Midbrain (tissue), 1 donor: Measurements from ENCODE around the gene HIPK2.

Experiments used
- DNase-seq: peaks from one replicate; lab custom pipeline; 2025; lab: John Stamatoyannopoulos, UW

HIPK2 gene

GRCh38 chr7:139783647-139784385 is 6.0 kb upstream of the HIPK2 start:
- DNase-seq: no peak

- no peak for DNase-seq
These were observed 5.1 kb upstream of the HIPK2 start for GRCh38 chr7:139782932-139783331.

GRCh38 chr7:139777133-139777891 is 486 bp downstream of the HIPK2 start:
- DNase-seq: no peak

GRCh38 chr7:139776486-139777132 is 1.2 kb downstream of the HIPK2 start:
- DNase-seq: no peak

DNA sequence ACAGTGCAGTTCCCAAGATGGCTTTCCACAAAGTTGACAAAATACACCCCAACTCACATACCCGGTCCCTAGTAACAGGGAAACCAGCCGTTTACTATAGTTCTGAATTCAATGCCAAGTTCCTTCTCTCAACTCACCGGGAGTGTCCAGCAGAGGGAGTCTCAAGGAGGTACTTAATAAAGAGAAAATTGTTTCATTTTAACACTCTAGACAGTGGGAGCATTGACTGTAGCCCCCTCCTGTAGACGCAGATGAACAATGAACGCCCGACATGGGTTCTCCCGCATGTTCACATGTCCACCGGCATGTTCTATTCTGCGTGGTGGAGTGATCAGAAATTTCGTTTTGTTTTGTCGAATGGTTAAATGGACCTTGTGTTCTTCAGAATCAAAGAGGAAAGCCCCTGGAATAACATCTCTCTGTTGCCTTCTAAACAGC is 1.9 kb downstream of the HIPK2 start:
- DNase-seq: peak; percentile 82

DNA sequence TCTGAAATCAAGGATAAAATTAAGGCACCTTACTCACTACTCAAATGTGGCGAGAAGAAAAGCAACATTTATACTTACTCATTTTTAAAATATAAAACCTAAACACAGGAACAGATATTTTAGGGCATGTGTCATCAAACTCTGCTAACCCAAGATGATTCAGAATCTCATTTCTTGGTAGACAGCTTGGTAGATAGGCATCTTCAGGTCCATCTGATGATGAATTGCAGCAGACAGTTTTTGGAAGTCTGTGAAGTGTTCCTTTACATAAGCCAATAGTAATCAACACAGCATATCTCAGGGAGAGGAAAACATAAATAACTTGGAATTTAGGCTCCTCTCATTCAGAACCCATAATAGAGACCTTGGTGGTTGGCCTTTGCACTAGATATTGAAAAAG is 3.4 kb downstream of the HIPK2 start:
- DNase-seq: no peak

GRCh38 chr7:139773371-139773770 is 4.4 kb downstream of the HIPK2 start:
- no peak for DNase-seq

- DNase-seq: no peak
These were observed 4.9 kb downstream of the HIPK2 start for GRCh38 chr7:139772873-139773272.

- DNase-seq: no peak
These were observed 5.7 kb downstream of the HIPK2 start for GRCh38 chr7:139772115-139772514.

DNA sequence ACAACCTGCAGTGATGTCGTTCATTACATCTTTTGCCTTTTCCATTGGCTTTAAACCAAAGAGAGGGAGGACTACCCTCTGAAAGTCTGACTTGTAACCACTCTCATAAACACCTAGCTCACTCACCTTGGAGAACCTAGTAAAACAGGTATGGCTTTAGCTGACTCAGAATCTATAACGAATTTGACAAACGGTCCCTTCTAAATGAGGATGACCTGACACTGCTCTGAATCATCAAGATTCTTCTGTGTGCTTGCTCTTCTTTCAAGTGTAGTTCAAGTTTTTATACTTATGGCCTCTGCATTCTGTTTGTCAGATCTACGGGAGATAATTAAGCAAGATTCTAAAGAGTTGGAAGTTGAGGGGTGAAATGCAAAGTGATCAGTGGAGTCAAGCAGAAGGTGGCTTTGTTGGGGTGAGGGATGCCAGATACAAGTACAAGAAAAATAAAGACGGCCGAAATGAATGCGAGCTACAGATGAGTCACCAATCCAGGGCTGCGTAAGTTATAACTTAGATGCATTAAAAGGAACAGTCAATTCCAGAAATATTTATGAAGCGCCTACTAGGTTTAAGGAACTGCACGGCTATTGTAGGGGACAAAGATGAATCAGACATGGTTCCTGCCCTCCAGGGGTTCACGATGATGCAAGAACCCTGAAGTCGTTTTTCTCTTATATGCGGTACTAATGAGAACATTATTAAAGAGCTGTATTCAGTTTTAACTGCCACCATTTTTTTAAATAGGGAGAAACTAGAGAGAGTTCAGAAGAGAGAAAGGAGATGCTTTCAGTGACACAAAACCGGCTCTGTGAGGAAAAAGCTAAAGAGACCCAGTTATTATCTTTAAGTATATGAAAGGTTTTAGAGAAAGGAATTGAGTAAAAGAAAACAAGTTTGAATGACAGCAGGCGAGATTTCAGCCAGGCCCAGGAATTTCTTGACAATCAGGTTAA is 6.5 kb downstream of the HIPK2 start:
- DNase-seq: no peak

DNA sequence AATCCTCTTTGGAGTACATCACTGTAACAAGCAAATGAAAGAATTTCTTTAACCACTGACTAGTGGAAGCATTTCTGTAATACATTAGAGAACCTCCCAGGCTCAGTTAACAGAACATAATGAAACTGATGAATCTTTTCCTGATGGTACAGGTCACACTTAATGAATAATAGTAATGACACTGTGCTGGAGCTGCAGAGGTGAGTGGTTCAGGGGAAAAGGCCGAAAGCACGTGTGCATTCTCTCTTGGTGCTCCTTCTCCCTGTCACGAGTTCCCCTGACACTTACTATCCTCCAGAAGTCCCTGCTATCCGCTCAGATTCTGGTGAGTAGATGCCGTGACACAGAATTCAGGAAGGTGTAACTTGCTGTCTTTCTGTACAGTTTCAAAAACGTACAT is 8.0 kb downstream of the HIPK2 start:
- no peak for DNase-seq

DNA sequence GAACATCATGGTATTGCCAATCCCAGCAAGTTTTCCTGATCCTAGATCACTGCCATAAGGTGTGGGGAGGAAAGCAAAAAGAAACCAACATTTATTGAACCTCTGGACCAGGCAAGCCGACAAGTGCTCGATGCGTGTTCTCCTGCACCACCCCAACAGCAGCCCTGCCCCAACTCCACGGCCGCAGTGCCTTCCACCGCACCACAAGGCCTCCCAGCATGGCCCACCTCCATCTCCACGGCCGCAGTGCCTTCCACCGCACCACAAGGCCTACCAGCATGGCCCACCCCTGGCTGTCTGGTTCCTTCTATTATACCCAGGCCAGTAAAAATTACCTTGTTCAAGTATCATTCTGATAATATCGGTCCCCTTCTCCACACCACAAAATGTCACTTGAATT is 8.7 kb downstream of the HIPK2 start:
- DNase-seq: no peak

- DNase-seq: no peak
These were observed 9.5 kb downstream of the HIPK2 start for GRCh38 chr7:139768249-139768824.

DNA sequence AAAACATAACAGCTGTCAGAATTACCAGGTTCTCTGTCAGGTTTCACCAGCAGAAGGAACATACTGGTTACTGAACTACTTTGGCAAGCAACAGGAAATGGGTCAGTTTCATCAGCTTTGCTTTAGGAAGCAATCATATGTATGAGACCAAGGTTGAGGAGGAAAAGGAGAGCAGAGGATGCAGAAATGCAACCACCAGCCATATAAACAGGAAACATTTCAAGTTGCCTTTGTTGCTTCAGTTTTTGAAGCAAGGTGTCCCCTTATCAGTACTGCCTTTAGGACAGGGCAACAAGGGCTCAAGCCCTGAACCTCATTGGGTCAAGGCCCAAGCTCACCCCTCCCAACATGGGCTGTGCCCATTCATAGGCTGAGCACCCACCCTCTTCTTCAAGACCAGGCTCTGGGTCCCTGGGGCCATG is 10.2 kb downstream of the HIPK2 start:
- DNase-seq: no peak

DNA sequence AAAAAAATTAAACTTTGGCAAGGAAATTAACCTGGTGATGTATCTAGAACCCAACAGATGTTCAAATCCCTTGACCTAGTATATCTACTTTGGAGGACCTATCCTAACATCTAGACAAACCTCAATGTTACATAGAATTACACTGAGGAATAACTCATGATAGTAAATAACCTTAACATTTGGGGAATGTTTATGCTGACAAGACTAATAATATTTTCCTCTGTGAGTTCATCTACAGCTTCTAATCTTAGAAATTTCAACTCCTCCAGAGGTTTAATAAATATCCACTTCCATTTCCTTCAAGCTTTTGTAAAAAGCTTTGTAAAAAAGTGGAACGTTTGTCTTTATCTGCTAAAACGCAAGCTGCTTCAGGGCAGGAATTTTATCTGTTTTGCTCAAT is 12.7 kb downstream of the HIPK2 start:
- no peak for DNase-seq

DNA sequence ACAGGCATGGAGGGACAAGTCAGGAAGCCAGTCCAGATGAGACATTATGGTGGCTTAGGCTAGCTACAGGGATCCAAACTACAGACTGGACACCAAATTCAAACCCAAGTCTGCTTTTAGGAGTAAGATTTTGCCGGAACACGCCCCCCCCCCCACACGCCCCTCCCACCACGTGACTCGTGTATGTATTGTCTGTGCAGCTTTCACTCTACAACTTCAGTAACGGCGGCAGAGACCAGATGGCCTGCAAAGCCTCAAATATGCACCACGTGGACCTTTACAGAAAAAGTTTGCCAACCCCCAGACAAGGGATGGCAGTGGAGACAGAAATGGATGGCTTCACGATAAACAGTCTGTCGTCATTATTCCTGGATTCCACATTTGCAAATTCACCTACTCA is 14.5 kb downstream of the HIPK2 start:
- no peak for DNase-seq

DNA sequence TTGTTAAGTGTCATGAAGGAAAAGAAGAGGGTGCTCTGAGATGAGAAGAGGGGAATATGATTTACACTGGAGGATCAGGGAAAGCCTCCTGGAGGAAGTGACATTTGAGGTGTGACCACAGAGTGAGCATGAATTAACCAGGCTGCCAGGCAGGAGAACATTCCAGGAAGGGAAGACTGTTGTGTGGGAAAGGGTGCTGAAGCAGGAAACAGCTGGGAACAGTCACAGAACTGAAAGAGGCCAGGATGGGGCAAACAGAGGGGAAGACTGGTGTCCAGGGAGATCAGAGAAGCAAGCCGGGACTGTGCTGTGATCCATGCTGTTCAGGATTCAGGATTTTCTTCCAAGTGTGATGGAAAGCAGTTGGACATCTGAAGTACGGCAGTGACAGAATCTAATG is 14.9 kb downstream of the HIPK2 start:
- DNase-seq: no peak

DNA sequence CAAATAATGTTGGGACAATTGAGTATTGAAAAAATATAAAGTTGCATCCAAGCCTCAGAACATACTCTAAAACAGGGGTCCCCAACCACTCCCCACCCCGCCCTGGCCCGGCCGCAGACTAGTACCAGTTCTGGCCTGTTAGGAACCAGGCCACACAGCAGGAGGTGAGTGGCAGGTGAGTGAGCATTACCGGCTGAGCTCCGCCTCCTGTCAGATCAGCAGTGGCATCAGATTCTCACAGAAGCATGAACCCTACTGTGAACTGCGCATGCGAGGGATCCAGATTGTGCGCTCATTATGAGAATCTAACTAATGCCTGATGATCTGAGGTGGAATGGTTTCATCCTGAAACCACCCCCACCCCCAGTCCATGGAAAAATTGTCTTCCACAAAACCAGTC is 19.4 kb downstream of the HIPK2 start:
- DNase-seq: no peak

DNA sequence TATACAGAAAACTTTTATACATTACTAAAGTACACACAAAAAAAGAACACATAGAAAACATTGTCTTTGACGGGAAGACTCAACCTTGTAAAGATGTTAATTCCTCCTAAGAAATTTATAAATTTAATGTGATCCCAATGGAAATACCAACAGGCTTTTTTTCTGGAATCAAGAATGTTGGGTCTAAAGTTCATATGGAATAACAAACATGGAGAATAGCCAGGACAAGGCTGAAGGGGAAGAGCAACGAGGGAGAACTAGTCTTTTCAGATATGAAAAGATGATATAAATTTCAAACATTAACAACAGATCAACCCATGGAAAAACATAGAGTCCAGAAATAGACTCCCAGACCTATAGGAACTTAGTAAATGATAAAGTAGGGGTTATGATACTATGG is 19.8 kb downstream of the HIPK2 start:
- DNase-seq: no peak

DNA sequence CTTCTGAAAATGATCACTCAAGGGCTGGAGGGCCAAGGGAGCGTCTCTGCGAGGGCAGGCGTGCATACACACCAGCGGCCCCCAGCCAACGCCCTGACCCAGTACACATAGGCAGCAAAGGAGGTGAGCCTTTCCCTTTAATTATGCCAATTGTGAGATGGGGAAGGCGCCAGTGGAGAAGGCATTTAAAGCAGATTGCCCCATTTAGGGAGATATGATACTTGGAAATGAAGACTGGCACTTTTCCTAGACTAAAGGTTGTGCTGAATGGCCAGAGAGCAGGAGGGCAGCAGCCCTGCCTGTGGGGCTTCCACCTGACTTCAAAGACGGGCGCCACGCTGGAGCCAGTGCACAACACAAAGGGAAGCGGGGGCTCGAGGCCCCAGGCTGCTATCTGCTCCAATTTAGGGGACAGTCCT is 24.1 kb downstream of the HIPK2 start:
- DNase-seq: no peak

GRCh38 chr7:139753081-139753692 is 24.6 kb downstream of the HIPK2 start:
- DNase-seq: no peak
